Upper lobe of right lung (tissue), 1 donor: Measurements from ENCODE around the gene ABLIM2. TPM values are rescaled to one million over a fixed set of nuclear protein-coding genes. Genes with fewer than 3 reads are reported as not detected.

Experiments used
- ATAC-seq: fragments of 200-7000 bp; cut with Tn5 transposase; one replicate; pipeline ENCODE4 v1.9.1; 2020; ENCODE audit warnings: mild to moderate bottlenecking, moderate library complexity
- DNase-seq: peaks from one replicate; pipeline ENCODE4 v3.0.0-alpha.2; 2020
- H3K27ac ChIP-seq: fragments of 200-600 bp; one replicate; pipeline ENCODE4 v1.8.0; 2022
- H3K27me3 ChIP-seq: fragments of 200-600 bp; one replicate; pipeline ENCODE4 v1.8.0; 2022; ENCODE audit warnings: mild to moderate bottlenecking
- H3K36me3 ChIP-seq: fragments of 200-600 bp; one replicate; pipeline ENCODE4 v1.8.0; 2022
- H3K4me1 ChIP-seq: fragments of 200-600 bp; one replicate; pipeline ENCODE4 v1.8.0; 2022
- H3K4me3 ChIP-seq: fragments of 200-600 bp; one replicate; pipeline ENCODE4 v1.8.0; 2022; ENCODE audit warnings: mild to moderate bottlenecking
- H3K9me3 ChIP-seq: fragments of 200-600 bp; one replicate; pipeline ENCODE4 v1.8.0; 2022
- CTCF ChIP-seq: fragments of 200-600 bp; IDR thresholded peaks from one replicate; pipeline ENCODE4 v1.8.0; 2022; ENCODE audit warnings: antibody characterized with exemption
- intact Hi-C: fragments of 100-400 bp; cut with DNase I; formaldehyde crosslinking; loops from one replicate; pipeline ENCODE4 v1.11.0; 2022
- total RNA-seq: library from RNA; stranded (reverse); fragmentation: NEBNext Ultra II Directional; extraction: Animal tissue kit (Norgen Biotek cat#: 25700); gene quantifications from one replicate; pipeline ENCODE4 v1.2.1, GENCODE V29; 2021
- donor health status: DM: no; HTN: yes; CAD: no; lungs with severe emphysema.

The ABLIM2 gene
- total RNA-seq, 1 donor from 2014 or later: 12.7 TPM

GRCh38 chr4:8177552-8177951 is 18.9 kb upstream of the ABLIM2 start:
- peaks cover 14% of the 10 kb centered on the region for H3K4me1 ChIP-seq
- no peak overlapping the region for H3K27ac ChIP-seq

GRCh38 chr4:8176547-8177399 is 18.2 kb upstream of the ABLIM2 start:
- TF ChIP-seq CTCF: peak; percentile 89
- intact Hi-C loops: no loop called here
- no peak overlapping the region for H3K27ac ChIP-seq
- peaks cover 7% of the 10 kb centered on the region for H3K4me1 ChIP-seq
- DNase-seq: peak; percentile 68
- no peaks in the 10 kb centered on the region for H3K27me3 ChIP-seq
- peak; percentile 88 for ATAC-seq
- no peaks in the 10 kb centered on the region for H3K36me3 ChIP-seq
- no peak overlapping the region for H3K4me3 ChIP-seq
- H3K9me3 ChIP-seq: no peaks in the 10 kb centered on the region

More at GRCh38 chr4:8177552-8177951, 18.9 kb upstream of the ABLIM2 start:
- DNase-seq (peak; percentile 54), ATAC-seq (no peak)
- H3K9me3 ChIP-seq: no peaks in the 10 kb centered on the region
- no peaks in the 10 kb centered on the region for H3K27me3 ChIP-seq
- intact Hi-C loops: no loop called here
- H3K36me3 ChIP-seq: no peaks in the 10 kb centered on the region
- no peak overlapping the region for H3K4me3 ChIP-seq
- TF ChIP-seq CTCF: no peak

- Histone ChIP-seq H3K36me3 (no peaks in the 10 kb centered on the region), H3K4me1 (no peaks in the 10 kb centered on the region), H3K4me3 (no peak overlapping the region), H3K27me3 (no peaks in the 10 kb centered on the region), H3K9me3 (no peaks in the 10 kb centered on the region), H3K27ac (no peak overlapping the region)
- ATAC-seq (no peak), DNase-seq (no peak)
- intact Hi-C loops: no loop called here
- no peak for TF ChIP-seq CTCF
Observed at GRCh38 chr4:8175686-8176085, 17.1 kb upstream of the ABLIM2 start.

- TF ChIP-seq CTCF: no peak
- H3K4me1 ChIP-seq: no peaks in the 10 kb centered on the region
- no peaks in the 10 kb centered on the region for H3K27me3 ChIP-seq
- intact Hi-C loops: no loop called here
- H3K4me3 ChIP-seq: no peak overlapping the region
- no peak overlapping the region for H3K27ac ChIP-seq
- H3K9me3 ChIP-seq: no peaks in the 10 kb centered on the region
- ATAC-seq (no peak), DNase-seq (no peak)
- no peaks in the 10 kb centered on the region for H3K36me3 ChIP-seq
Observed at GRCh38 chr4:8174970-8175369, 16.4 kb upstream of the ABLIM2 start.

GRCh38 chr4:8173492-8174242 is 15.1 kb upstream of the ABLIM2 start:
- ATAC-seq: no peak
- intact Hi-C loops: no loop called here

More at GRCh38 chr4:8173492-8174242, 15.1 kb upstream of the ABLIM2 start:
- no peaks in the 10 kb centered on the region for H3K36me3 ChIP-seq
- H3K4me1 ChIP-seq: no peaks in the 10 kb centered on the region
- H3K4me3 ChIP-seq: no peak overlapping the region
- H3K9me3 ChIP-seq: peaks cover 2% of the 10 kb centered on the region
- no peak for TF ChIP-seq CTCF
- peak; percentile 59 for DNase-seq
- no peaks in the 10 kb centered on the region for H3K27me3 ChIP-seq
- no peak overlapping the region for H3K27ac ChIP-seq
